Measurements from ENCODE around the gene ADGRB3. TPM values are rescaled to one million over a fixed set of nuclear protein-coding genes. Genes with fewer than 3 reads are reported as not detected.

ADGRB3 gene
- polyA plus RNA-seq, 2 of the 4 experiments (the other 2 are of a cell fraction), result not detected

DNA sequence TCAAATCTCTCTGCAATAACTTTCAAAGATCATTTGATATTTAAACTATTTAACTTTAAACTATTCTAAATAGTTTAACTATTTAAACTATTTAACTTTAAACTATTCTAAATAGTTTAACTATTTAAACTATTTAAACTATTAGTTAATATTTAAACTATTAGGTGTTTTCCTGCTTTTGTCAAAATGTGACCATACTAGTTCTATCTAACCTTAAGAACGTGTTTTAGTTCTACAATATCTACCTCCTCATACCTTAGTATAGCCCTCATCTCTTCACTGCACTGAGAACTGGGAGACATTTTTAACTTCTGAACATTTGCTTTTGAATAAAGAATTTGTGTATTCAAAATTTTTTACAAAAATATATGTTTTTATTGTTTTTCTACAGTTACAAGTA is 429.1 kb downstream of the ADGRB3 start (continued):
- TF ChIP-seq E2F6 (IDR thresholded peaks at IDR 0.05; ENCODE audit: borderline replicate concordance, low read depth) (no peak), ELK1 (IDR thresholded peaks at IDR 0.05; ENCODE audit: low read depth, low read length) (no peak)

- H3K4me2 ChIP-seq, result peak overlapping the region; percentile 37; the same call in 1 of the 3 replicates
- H3K4me3 ChIP-seq, result no peak overlapping the region
- 10% methylated on average over 1 of the region's 1 CpG for WGBS (ENCODE audit: missing lambda C conversion rate)
- TF ChIP-seq SREBF2 (IDR thresholded peaks at IDR 0.05) (no peak), MYC (IDR thresholded peaks at IDR 0.05; ENCODE audit: borderline replicate concordance, low read length) (no peak), KDM1A (IDR thresholded peaks at IDR 0.05; ENCODE audit: low read depth) (no peak), CBX2 (IDR thresholded peaks at IDR 0.05; ENCODE audit: borderline replicate concordance, low read depth) (no peak), ZC3H11A (IDR thresholded peaks at IDR 0.05) (no peak), CTCF (IDR thresholded peaks at IDR 0.05) (no peak), CHD2 (IDR thresholded peaks at IDR 0.05; ENCODE audit: low read length, partially characterized antibody) (no peak), SMC3 (IDR thresholded peaks at IDR 0.05) (no peak), ATOH8 (CRISPR knock-in tag; IDR thresholded peaks at IDR 0.05; ENCODE audit: low read depth) (no peak), RARB (CRISPR knock-in tag; IDR thresholded peaks at IDR 0.05) (no peak)
- TF ChIP-seq, protein P1, sequence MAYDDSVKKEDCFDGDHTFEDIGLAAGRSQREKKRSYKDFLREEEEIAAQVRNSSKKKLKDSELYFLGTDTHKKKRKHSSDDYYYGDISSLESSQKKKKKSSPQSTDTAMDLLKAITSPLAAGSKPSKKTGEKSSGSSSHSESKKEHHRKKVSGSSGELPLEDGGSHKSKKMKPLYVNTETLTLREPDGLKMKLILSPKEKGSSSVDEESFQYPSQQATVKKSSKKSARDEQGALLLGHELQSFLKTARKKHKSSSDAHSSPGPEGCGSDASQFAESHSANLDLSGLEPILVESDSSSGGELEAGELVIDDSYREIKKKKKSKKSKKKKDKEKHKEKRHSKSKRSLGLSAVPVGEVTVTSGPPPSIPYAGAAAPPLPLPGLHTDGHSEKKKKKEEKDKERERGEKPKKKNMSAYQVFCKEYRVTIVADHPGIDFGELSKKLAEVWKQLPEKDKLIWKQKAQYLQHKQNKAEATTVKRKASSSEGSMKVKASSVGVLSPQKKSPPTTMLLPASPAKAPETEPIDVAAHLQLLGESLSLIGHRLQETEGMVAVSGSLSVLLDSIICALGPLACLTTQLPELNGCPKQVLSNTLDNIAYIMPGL (CRISPR knock-in tag; IDR thresholded peaks at IDR 0.05; ENCODE audit: borderline replicate concordance), result no peak
- H3K4me1 ChIP-seq, result peaks cover 10% of the 10 kb centered on the region; the same call in 1 of the 3 replicates
- ChIA-PET CTCF (no interaction called here), POLR2A (no interaction called here)
- H3K9me3 ChIP-seq, result no peaks in the 10 kb centered on the region
- FAIRE-seq (no peak), DNase-seq (ENCODE audit: low read depth in 1 of 2, low spot score in 1 of 2) (no peak), ATAC-seq (no peak)
- H3K27ac ChIP-seq, result no peak overlapping the region
Observed at GRCh38 chr6:69069881-69070280, 434.8 kb downstream of the ADGRB3 start.

DNA sequence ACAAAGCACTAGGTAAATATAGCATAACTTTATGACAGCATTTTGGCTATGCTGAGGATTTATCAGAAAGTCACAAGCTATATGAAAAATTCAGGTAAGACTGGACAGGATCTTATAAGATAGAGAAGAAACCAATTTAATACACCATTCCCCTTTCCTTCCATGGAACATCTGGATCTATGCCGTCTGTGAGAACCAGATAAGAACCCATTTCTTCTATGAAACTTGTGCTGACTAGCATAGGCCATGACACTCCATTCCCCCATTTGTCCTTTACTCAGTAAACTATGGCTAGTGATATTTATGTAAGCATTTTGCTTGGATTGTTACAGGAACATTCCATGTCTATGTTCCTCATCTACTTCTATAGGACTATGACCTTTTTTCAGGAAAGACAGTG is 437.7 kb downstream of the ADGRB3 start:
- Histone ChIP-seq H3K4me3 (no peak overlapping the region), H3K9me3 (no peaks in the 10 kb centered on the region), H3K27ac (no peak overlapping the region), H3K4me2 (no peak overlapping the region), H3K4me1 (0 out of 3 replicates have a peak, but pooled peaks cover 9% of the 10 kb centered on the region)
- DNase-seq (ENCODE audit: low read depth in 1 of 2, low spot score in 1 of 2) (no peak), FAIRE-seq (no peak), ATAC-seq (no peak)
- ChIA-PET POLR2A (no interaction called here), CTCF (no interaction called here)
- TF ChIP-seq NFE2L2 (conservative IDR thresholded peaks at IDR 0.05; ENCODE audit: low read length) (no peak), ZC3H11A (IDR thresholded peaks at IDR 0.05) (no peak), RFX5 (IDR thresholded peaks at IDR 0.05) (no peak), TFCP2L1 (CRISPR knock-in tag; IDR thresholded peaks at IDR 0.05) (no peak), SMC3 (IDR thresholded peaks at IDR 0.05) (no peak), MAFK (IDR thresholded peaks at IDR 0.05; ENCODE audit: partially characterized antibody) (no peak), NPAS2 (CRISPR knock-in tag; IDR thresholded peaks at IDR 0.05; ENCODE audit: borderline replicate concordance) (no peak), CHD4 (IDR thresholded peaks at IDR 0.05; ENCODE audit: borderline replicate concordance) (no peak), CBX8 (IDR thresholded peaks at IDR 0.05) (no peak), ELK1 (IDR thresholded peaks at IDR 0.05; ENCODE audit: low read depth, low read length) (no peak), PHF8 (IDR thresholded peaks at IDR 0.05; ENCODE audit: borderline replicate concordance, low read depth) (no peak)
- TF ChIP-seq, protein P2, sequence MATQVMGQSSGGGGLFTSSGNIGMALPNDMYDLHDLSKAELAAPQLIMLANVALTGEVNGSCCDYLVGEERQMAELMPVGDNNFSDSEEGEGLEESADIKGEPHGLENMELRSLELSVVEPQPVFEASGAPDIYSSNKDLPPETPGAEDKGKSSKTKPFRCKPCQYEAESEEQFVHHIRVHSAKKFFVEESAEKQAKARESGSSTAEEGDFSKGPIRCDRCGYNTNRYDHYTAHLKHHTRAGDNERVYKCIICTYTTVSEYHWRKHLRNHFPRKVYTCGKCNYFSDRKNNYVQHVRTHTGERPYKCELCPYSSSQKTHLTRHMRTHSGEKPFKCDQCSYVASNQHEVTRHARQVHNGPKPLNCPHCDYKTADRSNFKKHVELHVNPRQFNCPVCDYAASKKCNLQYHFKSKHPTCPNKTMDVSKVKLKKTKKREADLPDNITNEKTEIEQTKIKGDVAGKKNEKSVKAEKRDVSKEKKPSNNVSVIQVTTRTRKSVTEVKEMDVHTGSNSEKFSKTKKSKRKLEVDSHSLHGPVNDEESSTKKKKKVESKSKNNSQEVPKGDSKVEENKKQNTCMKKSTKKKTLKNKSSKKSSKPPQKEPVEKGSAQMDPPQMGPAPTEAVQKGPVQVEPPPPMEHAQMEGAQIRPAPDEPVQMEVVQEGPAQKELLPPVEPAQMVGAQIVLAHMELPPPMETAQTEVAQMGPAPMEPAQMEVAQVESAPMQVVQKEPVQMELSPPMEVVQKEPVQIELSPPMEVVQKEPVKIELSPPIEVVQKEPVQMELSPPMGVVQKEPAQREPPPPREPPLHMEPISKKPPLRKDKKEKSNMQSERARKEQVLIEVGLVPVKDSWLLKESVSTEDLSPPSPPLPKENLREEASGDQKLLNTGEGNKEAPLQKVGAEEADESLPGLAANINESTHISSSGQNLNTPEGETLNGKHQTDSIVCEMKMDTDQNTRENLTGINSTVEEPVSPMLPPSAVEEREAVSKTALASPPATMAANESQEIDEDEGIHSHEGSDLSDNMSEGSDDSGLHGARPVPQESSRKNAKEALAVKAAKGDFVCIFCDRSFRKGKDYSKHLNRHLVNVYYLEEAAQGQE (IDR thresholded peaks at IDR 0.05), result no peak
- WGBS (ENCODE audit: missing lambda C conversion rate), result 89% methylated on average over 1 of the region's 1 CpG

Measured in A549 (cell line).